HL-60 (cell line): Measurements from ENCODE around the gene NADSYN1.

Source experiments
- CTCF ChIP-seq: IDR thresholded peaks from one replicate; pipeline ENCODE4 v1.5.1; 2011; ENCODE audit warnings: low read length, control low read depth, inconsistent platforms; ENCODE audit not compliant: insufficient read depth
- GABPA ChIP-seq: IDR thresholded peaks from 2 replicates; pipeline ENCODE4 v1.6.1; 2012; ENCODE audit warnings: low read depth
- POLR2AphosphoS5 ChIP-seq: IDR thresholded peaks from 2 replicates; pipeline ENCODE4 v1.6.1; 2012; ENCODE audit warnings: low read depth

DNA sequence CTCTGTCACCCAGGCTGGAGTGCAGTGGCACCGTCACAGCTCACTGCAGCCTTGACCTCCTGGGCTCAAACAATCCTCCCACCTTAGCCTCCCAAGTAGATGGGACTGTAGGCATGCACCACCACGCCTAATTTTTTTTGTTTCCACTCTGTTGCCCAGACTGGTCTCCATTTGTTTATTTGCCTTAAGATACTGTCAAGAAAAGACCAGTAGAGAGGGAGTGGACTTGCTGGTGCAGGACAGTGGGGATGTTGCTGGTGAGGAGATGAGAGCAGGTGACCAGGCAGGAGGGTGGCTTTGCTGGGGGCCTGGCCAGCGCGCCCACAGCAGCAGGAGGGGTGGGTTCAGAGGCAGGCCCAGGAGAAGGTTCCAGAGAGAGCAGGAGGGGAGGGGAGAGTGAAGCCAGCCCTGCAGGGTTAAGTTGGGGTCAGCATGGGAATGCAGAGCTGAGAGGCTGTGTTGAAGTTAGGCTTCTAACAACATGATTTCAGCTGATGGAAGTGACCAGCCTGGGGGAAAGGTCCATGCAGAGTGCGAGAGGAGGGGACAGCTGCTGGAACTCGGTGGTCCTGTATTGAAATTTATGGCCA lies 35.8 kb downstream of the NADSYN1 start:
- TF ChIP-seq CTCF: no peak
- no peak for TF ChIP-seq POLR2AphosphoS5
- TF ChIP-seq GABPA: no peak
